ENCODE data around the gene CLEC2D.

DNA sequence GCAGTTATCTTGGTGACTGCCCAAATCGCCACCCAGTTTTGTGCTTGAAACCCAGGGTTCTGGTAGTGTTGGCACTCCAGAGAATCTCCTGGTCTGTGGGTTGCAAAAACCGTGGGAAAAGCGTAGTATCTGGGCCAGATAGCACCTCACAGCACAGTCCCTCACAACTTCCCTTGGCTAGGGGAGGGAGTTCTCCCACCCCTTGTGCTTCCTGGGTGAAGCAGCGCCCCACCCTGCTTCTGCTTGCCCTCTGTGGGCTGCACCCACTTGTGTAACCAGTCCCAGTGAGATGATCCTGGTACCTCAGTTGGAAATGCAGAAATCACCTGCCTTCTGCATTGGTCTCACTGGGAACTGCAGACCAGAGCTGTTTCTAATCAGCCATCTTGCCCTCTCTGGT is 16.4 kb downstream of the CLEC2D start:
- TF ChIP-seq CTCF (conservative IDR thresholded peaks at IDR 0.05; ENCODE audit: low read depth, low read length) = no peak
- TF ChIP-seq EZH2 (IDR thresholded peaks at IDR 0.05; ENCODE audit: low read length, unreplicated experiment) = no peak
- TF ChIP-seq EZH2phosphoT487 (IDR thresholded peaks at IDR 0.05; ENCODE audit: borderline replicate concordance, low read length) = no peak
